Natural killer cell (primary cell): ENCODE measurements around the gene RAD51B. TPM values are rescaled to one million over a fixed set of nuclear protein-coding genes. Genes with fewer than 3 reads are reported as not detected.

Experiments used
- ATAC-seq, 3 donors: fragments of 150-1000 bp in 2 of 3; fragments of 200-7000 bp in 1 of 3; cut with Tn5 transposase; 1 replicate in 1 of 3; 2 replicates in 2 of 3; pipeline ENCODE4 v1.10.0; 2021; ENCODE audit warnings: mild to moderate bottlenecking in 2 of 3, moderate library complexity in 2 of 3
- DNase-seq, 2 donors: peaks; one replicate each; pipeline versions ENCODE4 v3.0.0 to v3.0.0-alpha.2; 2013 to 2021; ENCODE audit warnings: mixed read lengths in 1 of 2
- H3K27ac ChIP-seq: one replicate; pipeline ENCODE4 v1.5.1; 2013; ENCODE audit warnings: mild to moderate bottlenecking, low read length
- H3K27me3 ChIP-seq: one replicate; pipeline ENCODE4 v1.6.1; 2013; ENCODE audit warnings: low read length; ENCODE audit not compliant: control insufficient read depth, insufficient read depth
- H3K36me3 ChIP-seq: one replicate; pipeline ENCODE4 v1.6.1; 2013; ENCODE audit warnings: low read length; ENCODE audit not compliant: control insufficient read depth, insufficient read depth
- H3K4me1 ChIP-seq: one replicate; pipeline ENCODE4 v1.6.1; 2013; ENCODE audit warnings: low read length; ENCODE audit not compliant: control insufficient read depth, insufficient read depth
- H3K4me3 ChIP-seq: one replicate; pipeline ENCODE4 v1.5.1; 2013; ENCODE audit warnings: low read length
- H3K9me3 ChIP-seq: one replicate; pipeline ENCODE4 v1.6.1; 2013; ENCODE audit warnings: low read length; ENCODE audit not compliant: control insufficient read depth, insufficient read depth
- H3K27ac Mint-ChIP-seq, 2 donors: one replicate each; pipeline ENCODE4 v1.8.0; 2022; ENCODE audit warnings: mild to moderate bottlenecking in 2 of 2, mixed read lengths in 2 of 2, moderate library complexity in 1 of 2
- H3K27me3 Mint-ChIP-seq, 2 donors: one replicate each; pipeline ENCODE4 v1.8.0; 2022; ENCODE audit warnings: low read depth in 2 of 2, mixed read lengths in 2 of 2
- H3K36me3 Mint-ChIP-seq: one replicate; pipeline ENCODE4 v1.8.0; 2022; ENCODE audit warnings: mixed read lengths
- H3K4me1 Mint-ChIP-seq, 2 donors: one replicate each; pipeline ENCODE4 v1.8.0; 2022; ENCODE audit warnings: mixed read lengths in 2 of 2
- H3K4me3 Mint-ChIP-seq: one replicate; pipeline ENCODE4 v1.8.0; 2022; ENCODE audit warnings: mild to moderate bottlenecking, moderate library complexity, mixed read lengths
- H3K9me3 Mint-ChIP-seq, 2 donors: one replicate each; pipeline ENCODE4 v1.8.0; 2022; ENCODE audit warnings: mixed read lengths in 2 of 2
- WGBS: methylation state at CpG from one replicate; pipeline ENCODE4 v1.1.7; 2013; ENCODE audit warnings: missing lambda C conversion rate; ENCODE audit not compliant: insufficient coverage; 5-methylcytosine and 5-hydroxymethylcytosine counted together
- intact Hi-C: fragments of 100-400 bp; cut with micrococcal nuclease; formaldehyde crosslinking; loops from one replicate; pipeline ENCODE4 v1.14.2; 2022
- total RNA-seq, 4 donors: library from RNA; stranded (reverse); fragments of 120-200 nt in 1 of 4; gene quantifications; one replicate each; pipeline versions ENCODE4 v1.2.3 to v1.2.4, GENCODE V29; 2013 to 2022
- TF ChIP-seq, protein P1 (sequence below): fragments of 200-600 bp; IDR thresholded peaks from one replicate; pipeline ENCODE4 v1.8.0; 2022; ENCODE audit warnings: antibody characterized with exemption

The RAD51B gene
- total RNA-seq, 3 donors from 2014 or later (not counting 1 experiment from before 2014, with no cell fraction given) = 28.1 to 37.6 (median 28.6) TPM

DNA sequence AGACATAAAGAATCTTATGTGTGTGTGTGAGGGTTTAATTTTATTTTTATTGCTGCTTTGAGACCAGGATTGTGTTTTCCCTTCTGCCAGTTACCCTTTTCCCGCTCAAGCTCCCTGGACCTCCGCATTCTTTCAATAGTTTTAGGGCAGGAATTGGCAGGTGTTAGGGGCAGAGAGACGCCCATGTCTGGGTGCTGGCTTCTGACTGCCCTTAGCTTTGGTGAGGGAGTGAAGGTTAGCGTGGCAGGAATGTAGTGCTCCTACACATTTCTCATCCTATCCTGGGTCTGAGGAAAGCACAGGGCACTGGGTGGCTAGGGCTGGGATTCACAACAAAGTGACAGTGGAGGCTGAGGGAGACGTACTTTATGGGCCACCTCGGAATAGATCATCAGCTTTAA is 545.2 kb downstream of the RAD51B start:
- WGBS = 97% methylated on average over 6 of the region's 6 CpGs
- intact Hi-C loops = no loop called here
- peaks cover 30 to 37% of the 10 kb centered on the region in 2 donors for H3K4me1 Mint-ChIP-seq

DNA sequence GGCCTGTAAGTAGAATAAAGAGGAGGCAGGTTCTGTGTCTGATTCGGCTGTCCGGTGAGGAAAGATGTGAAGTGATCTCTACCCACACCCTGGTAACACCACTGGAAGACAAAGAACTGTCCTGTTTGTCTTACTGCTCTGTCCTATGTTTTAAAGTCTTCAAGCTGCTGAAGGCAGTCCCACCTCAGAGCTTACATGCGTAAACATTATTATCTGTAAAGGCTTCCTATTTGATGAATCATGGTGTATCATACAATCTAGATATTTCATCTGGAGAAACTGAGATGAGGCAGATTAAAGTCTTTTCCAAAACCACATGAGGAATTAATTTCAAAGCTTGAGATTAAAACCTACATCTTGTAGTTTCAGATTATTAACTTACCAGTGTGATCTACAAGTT is 545.6 kb downstream of the RAD51B start:
- H3K27me3 ChIP-seq = no peaks in the 10 kb centered on the region
- intact Hi-C loops = no loop called here
- Mint-ChIP-seq H3K36me3 (no peaks in the 10 kb centered on the region), H3K9me3 (no peaks in the 10 kb centered on the region), H3K4me1 (peaks cover 30 to 35% of the 10 kb centered on the region in 2 donors), H3K27ac (peak overlapping the region in 1 of 2 donors; percentile 35), H3K27me3 (no peaks in the 10 kb centered on the region), H3K4me3 (no peak overlapping the region)
- H3K9me3 ChIP-seq = no peaks in the 10 kb centered on the region
- TF ChIP-seq, protein P1, sequence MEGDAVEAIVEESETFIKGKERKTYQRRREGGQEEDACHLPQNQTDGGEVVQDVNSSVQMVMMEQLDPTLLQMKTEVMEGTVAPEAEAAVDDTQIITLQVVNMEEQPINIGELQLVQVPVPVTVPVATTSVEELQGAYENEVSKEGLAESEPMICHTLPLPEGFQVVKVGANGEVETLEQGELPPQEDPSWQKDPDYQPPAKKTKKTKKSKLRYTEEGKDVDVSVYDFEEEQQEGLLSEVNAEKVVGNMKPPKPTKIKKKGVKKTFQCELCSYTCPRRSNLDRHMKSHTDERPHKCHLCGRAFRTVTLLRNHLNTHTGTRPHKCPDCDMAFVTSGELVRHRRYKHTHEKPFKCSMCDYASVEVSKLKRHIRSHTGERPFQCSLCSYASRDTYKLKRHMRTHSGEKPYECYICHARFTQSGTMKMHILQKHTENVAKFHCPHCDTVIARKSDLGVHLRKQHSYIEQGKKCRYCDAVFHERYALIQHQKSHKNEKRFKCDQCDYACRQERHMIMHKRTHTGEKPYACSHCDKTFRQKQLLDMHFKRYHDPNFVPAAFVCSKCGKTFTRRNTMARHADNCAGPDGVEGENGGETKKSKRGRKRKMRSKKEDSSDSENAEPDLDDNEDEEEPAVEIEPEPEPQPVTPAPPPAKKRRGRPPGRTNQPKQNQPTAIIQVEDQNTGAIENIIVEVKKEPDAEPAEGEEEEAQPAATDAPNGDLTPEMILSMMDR = no peak
- H3K36me3 ChIP-seq = no peaks in the 10 kb centered on the region
- WGBS = 100% methylated on average over 1 of the region's 3 CpGs
- ATAC-seq (no peak), DNase-seq (no peak)
- no peak overlapping the region for H3K4me3 ChIP-seq
- H3K4me1 ChIP-seq = peaks cover 28% of the 10 kb centered on the region
- no peak overlapping the region for H3K27ac ChIP-seq

More for the DNA sequence above, 545.2 kb downstream of the RAD51B start:
- TF ChIP-seq, protein P1 = no peak
- Histone ChIP-seq H3K4me1 (peaks cover 32% of the 10 kb centered on the region), H3K36me3 (no peaks in the 10 kb centered on the region), H3K27ac (no peak overlapping the region), H3K4me3 (no peak overlapping the region), H3K27me3 (no peaks in the 10 kb centered on the region), H3K9me3 (no peaks in the 10 kb centered on the region)
- Mint-ChIP-seq H3K27ac (peak overlapping the region in 1 of 2 donors; percentile 35), H3K27me3 (no peaks in the 10 kb centered on the region), H3K36me3 (no peaks in the 10 kb centered on the region), H3K4me3 (no peak overlapping the region), H3K9me3 (no peaks in the 10 kb centered on the region)
- ATAC-seq (no peak), DNase-seq (no peak)

DNA sequence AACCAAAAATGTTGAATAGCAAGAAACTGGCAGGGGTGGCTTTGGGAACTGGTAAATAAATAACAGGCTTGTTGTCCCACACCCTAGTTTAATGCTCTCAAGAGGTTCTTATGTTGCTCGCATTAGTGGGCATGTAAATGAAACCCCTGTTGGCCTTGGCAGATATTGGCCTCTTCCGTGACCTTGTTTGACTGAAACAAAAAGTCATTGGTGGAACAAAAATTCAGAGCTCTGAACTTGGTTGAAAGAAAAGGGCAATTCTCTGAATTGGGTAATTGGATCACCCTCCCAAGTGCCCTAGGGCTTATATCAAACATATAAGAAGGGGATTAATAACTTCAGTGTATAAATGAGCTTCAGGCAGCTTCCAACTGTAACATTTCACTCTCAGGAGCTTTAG is 547.1 kb downstream of the RAD51B start:
- no peak overlapping the region for H3K4me3 ChIP-seq
- H3K36me3 Mint-ChIP-seq = no peaks in the 10 kb centered on the region
- peaks cover 26 to 27% of the 10 kb centered on the region in 2 donors for H3K4me1 Mint-ChIP-seq
- WGBS = 97% methylated on average over 2 of the region's 2 CpGs
- H3K4me1 ChIP-seq = peaks cover 28% of the 10 kb centered on the region
- no peaks in the 10 kb centered on the region for H3K27me3 Mint-ChIP-seq
- intact Hi-C loops = no loop called here
- no peaks in the 10 kb centered on the region for H3K9me3 ChIP-seq
- H3K27me3 ChIP-seq = no peaks in the 10 kb centered on the region
- TF ChIP-seq, protein P1 = no peak
- no peaks in the 10 kb centered on the region for H3K9me3 Mint-ChIP-seq
- H3K27ac ChIP-seq = no peak overlapping the region
- DNase-seq (no peak), ATAC-seq (no peak)
- no peak overlapping the region for H3K27ac Mint-ChIP-seq
- no peak overlapping the region for H3K4me3 Mint-ChIP-seq
- no peaks in the 10 kb centered on the region for H3K36me3 ChIP-seq

DNA sequence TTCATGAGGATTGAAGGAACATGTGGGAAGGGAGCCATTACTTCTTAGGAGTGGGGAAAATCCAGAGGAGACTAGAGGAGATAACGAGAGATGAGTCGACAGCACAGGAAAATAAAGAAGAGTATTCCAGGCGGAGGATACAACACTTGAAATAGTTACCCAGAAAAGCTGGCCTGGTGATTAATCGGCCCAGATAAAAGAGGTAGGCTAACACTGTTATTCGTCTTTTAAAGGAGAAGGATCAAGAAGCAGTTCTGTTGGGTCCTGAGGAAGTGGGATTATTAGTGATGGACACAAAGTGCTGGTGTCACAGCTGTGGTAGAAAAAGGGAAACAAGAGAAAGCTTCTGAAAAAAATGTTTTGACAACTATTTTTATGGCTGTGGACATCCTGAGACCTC is 548.0 kb downstream of the RAD51B start:
- no peak for ATAC-seq
- TF ChIP-seq, protein P1 = no peak
- 71% methylated on average over 5 of the region's 5 CpGs for WGBS
- no peak for DNase-seq
- H3K9me3 Mint-ChIP-seq = no peaks in the 10 kb centered on the region
- H3K4me1 ChIP-seq = peaks cover 28% of the 10 kb centered on the region
- H3K27me3 Mint-ChIP-seq = no peaks in the 10 kb centered on the region
- peak overlapping the region in 1 of 2 donors; percentile 8 for H3K27ac Mint-ChIP-seq
- H3K27me3 ChIP-seq = no peaks in the 10 kb centered on the region
- no peaks in the 10 kb centered on the region for H3K36me3 ChIP-seq
- H3K4me1 Mint-ChIP-seq = peaks cover 26 to 27% of the 10 kb centered on the region in 2 donors
- no peaks in the 10 kb centered on the region for H3K9me3 ChIP-seq
- H3K4me3 Mint-ChIP-seq = no peak overlapping the region
- no peak overlapping the region for H3K4me3 ChIP-seq
- H3K27ac ChIP-seq = no peak overlapping the region
- intact Hi-C loops = no loop called here
- H3K36me3 Mint-ChIP-seq = no peaks in the 10 kb centered on the region
